ENCODE results near the gene SLC23A2. TPM values are rescaled to one million over a fixed set of nuclear protein-coding genes. Genes with fewer than 3 reads are reported as not detected.

Gene SLC23A2
- total RNA-seq, 1 donor from 2014 or later, result 24.2 TPM

- H3K36me3 Mint-ChIP-seq (ENCODE audit: low read depth), result peaks cover 9% of the 10 kb centered on the region
- H3K9me3 Mint-ChIP-seq (ENCODE audit: low read depth), result no peaks in the 10 kb centered on the region
- no peak overlapping the region for H3K4me3 Mint-ChIP-seq (ENCODE audit: unreplicated experiment)
- no peak for DNase-seq (ENCODE audit: low spot score)
- H3K4me1 Mint-ChIP-seq (ENCODE audit: low read depth), result peaks cover 15% of the 10 kb centered on the region
- TF ChIP-seq CTCF (IDR thresholded peaks at IDR 0.05), result no peak
- H3K27me3 Mint-ChIP-seq (ENCODE audit: low read depth), result no peaks in the 10 kb centered on the region
- H3K27ac Mint-ChIP-seq (ENCODE audit: unreplicated experiment), result no peak overlapping the region
Observed at GRCh38 chr20:4904127-4904860, 97.0 kb downstream of the SLC23A2 start.

GRCh38 chr20:4902788-4903187 is 98.5 kb downstream of the SLC23A2 start:
- Mint-ChIP-seq H3K27me3 (ENCODE audit: low read depth) (no peaks in the 10 kb centered on the region), H3K27ac (ENCODE audit: unreplicated experiment) (no peak overlapping the region), H3K9me3 (ENCODE audit: low read depth) (no peaks in the 10 kb centered on the region), H3K4me3 (ENCODE audit: unreplicated experiment) (no peak overlapping the region), H3K4me1 (ENCODE audit: low read depth) (peaks cover 30% of the 10 kb centered on the region), H3K36me3 (ENCODE audit: low read depth) (peaks cover 12% of the 10 kb centered on the region)
- no peak for TF ChIP-seq CTCF (IDR thresholded peaks at IDR 0.05)
- DNase-seq (ENCODE audit: low spot score), result no peak

GRCh38 chr20:4901031-4901818 is 100.1 kb downstream of the SLC23A2 start:
- Mint-ChIP-seq H3K36me3 (ENCODE audit: low read depth) (peaks cover 10% of the 10 kb centered on the region), H3K27ac (ENCODE audit: unreplicated experiment) (no peak overlapping the region), H3K4me1 (ENCODE audit: low read depth) (peaks cover 35% of the 10 kb centered on the region), H3K9me3 (ENCODE audit: low read depth) (no peaks in the 10 kb centered on the region), H3K27me3 (ENCODE audit: low read depth) (no peaks in the 10 kb centered on the region), H3K4me3 (ENCODE audit: unreplicated experiment) (no peak overlapping the region)
- no peak for TF ChIP-seq CTCF (IDR thresholded peaks at IDR 0.05)
- no peak for DNase-seq (ENCODE audit: low spot score)

- H3K9me3 Mint-ChIP-seq (ENCODE audit: low read depth), result no peaks in the 10 kb centered on the region
- H3K36me3 Mint-ChIP-seq (ENCODE audit: low read depth), result peaks cover 11% of the 10 kb centered on the region
- peaks cover 37% of the 10 kb centered on the region for H3K4me1 Mint-ChIP-seq (ENCODE audit: low read depth)
- H3K27ac Mint-ChIP-seq (ENCODE audit: unreplicated experiment), result peak overlapping the region; percentile 92
- H3K4me3 Mint-ChIP-seq (ENCODE audit: unreplicated experiment), result no peak overlapping the region
- TF ChIP-seq CTCF (IDR thresholded peaks at IDR 0.05), result no peak
- no peak for DNase-seq (ENCODE audit: low spot score)
- no peaks in the 10 kb centered on the region for H3K27me3 Mint-ChIP-seq (ENCODE audit: low read depth)
Observed at GRCh38 chr20:4898282-4899244, 102.7 kb downstream of the SLC23A2 start.

GRCh38 chr20:4897600-4897999 is 103.7 kb downstream of the SLC23A2 start:
- H3K9me3 Mint-ChIP-seq (ENCODE audit: low read depth), result no peaks in the 10 kb centered on the region
- peaks cover 11% of the 10 kb centered on the region for H3K36me3 Mint-ChIP-seq (ENCODE audit: low read depth)
- DNase-seq (ENCODE audit: low spot score), result no peak
- H3K4me3 Mint-ChIP-seq (ENCODE audit: unreplicated experiment), result no peak overlapping the region
- TF ChIP-seq CTCF (IDR thresholded peaks at IDR 0.05), result no peak
- H3K27ac Mint-ChIP-seq (ENCODE audit: unreplicated experiment), result no peak overlapping the region
- no peaks in the 10 kb centered on the region for H3K27me3 Mint-ChIP-seq (ENCODE audit: low read depth)
- peaks cover 37% of the 10 kb centered on the region for H3K4me1 Mint-ChIP-seq (ENCODE audit: low read depth)

All from chondrocyte (in vitro differentiated cells).